HFFc6 (cell line): ENCODE data around the gene ZNF467. TPM values are rescaled to one million over a fixed set of nuclear protein-coding genes. Genes with fewer than 3 reads are reported as not detected.

Experiments
- DNase-seq: peaks from one replicate; pipeline ENCODE4 v3.0.0-alpha.2; 2018
- H3K27ac Mint-ChIP-seq: 2 replicates; pipeline ENCODE4 v1.8.0; 2020; ENCODE audit warnings: mild to moderate bottlenecking, mixed read lengths
- H3K27me3 Mint-ChIP-seq: 2 replicates; pipeline ENCODE4 v1.8.0; 2021; ENCODE audit warnings: mild to moderate bottlenecking, moderate library complexity, mixed read lengths; ENCODE audit not compliant: insufficient read depth
- H3K36me3 Mint-ChIP-seq: 2 replicates; pipeline ENCODE4 v1.8.0; 2021; ENCODE audit warnings: low read depth, mixed read lengths
- H3K4me1 Mint-ChIP-seq: 2 replicates; pipeline ENCODE4 v1.8.0; 2020; ENCODE audit warnings: low read depth, mixed read lengths
- H3K4me3 Mint-ChIP-seq: 2 replicates; pipeline ENCODE4 v1.8.0; 2020; ENCODE audit warnings: mild to moderate bottlenecking, moderate library complexity, mixed read lengths
- H3K9me3 Mint-ChIP-seq: 2 replicates; pipeline ENCODE4 v1.8.0; 2020; ENCODE audit warnings: mild to moderate bottlenecking, mixed read lengths
- total RNA-seq, 6 experiments: library from RNA; stranded (reverse); fragmentation: NEBNext Ultra II Directional; extraction: Animal tissue kit (Norgen Biotek cat#: 25700); gene quantifications; 2 replicates in 1 of 6; 3 replicates in 5 of 6; pipeline ENCODE4 v1.2.3, GENCODE V29; 2021
- TF ChIP-seq, protein P1 (sequence below): fragments of 200-600 bp; sonication (generic); IDR thresholded peaks from 2 replicates; pipeline ENCODE4 v1.5.0; 2021; ENCODE audit warnings: antibody characterized with exemption, mild to moderate bottlenecking

Gene ZNF467
- total RNA-seq, 6 experiments from 2014 or later: 0.68 to 1.7 (median 1.0) TPM

DNA sequence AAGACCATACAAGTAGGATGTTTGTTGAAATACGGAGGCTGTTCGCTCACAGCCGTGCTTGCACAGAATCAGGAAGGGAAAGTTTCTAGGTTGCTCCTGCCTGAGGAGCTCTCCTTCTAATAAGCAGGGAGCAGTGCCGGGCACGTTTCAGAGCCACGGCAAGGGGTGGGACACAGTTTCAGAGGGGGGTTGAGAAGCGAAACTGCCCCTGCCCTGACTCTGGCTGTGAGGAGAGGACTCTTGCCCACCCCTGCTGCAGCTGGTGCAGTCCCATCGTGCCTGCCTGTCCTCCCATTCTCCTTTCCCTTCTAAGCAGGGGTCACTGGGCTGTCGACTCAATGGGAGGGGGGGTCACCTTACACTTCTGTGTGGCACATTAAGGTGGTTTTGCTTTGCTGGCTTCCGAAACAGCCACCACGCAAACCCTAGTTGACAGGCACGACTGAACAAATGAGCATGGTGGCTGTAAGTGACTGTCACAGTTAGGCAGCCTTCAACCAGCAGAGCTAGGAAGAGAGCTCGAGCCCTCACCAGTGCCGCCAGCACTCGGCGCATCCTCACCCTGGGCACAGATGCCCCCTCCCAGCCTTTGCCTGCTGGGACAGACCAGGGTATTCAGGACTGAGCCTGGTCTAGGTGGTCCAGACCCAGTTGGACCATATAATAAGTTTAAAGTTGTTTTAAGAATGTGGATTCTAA, 37.5 kb downstream of the ZNF467 start:
- Mint-ChIP-seq H3K27me3 (peaks cover 3% of the 10 kb centered on the region), H3K36me3 (no peaks in the 10 kb centered on the region), H3K4me1 (no peaks in the 10 kb centered on the region), H3K4me3 (no peak overlapping the region), H3K9me3 (no peaks in the 10 kb centered on the region), H3K27ac (no peak overlapping the region)
- TF ChIP-seq, protein P1, sequence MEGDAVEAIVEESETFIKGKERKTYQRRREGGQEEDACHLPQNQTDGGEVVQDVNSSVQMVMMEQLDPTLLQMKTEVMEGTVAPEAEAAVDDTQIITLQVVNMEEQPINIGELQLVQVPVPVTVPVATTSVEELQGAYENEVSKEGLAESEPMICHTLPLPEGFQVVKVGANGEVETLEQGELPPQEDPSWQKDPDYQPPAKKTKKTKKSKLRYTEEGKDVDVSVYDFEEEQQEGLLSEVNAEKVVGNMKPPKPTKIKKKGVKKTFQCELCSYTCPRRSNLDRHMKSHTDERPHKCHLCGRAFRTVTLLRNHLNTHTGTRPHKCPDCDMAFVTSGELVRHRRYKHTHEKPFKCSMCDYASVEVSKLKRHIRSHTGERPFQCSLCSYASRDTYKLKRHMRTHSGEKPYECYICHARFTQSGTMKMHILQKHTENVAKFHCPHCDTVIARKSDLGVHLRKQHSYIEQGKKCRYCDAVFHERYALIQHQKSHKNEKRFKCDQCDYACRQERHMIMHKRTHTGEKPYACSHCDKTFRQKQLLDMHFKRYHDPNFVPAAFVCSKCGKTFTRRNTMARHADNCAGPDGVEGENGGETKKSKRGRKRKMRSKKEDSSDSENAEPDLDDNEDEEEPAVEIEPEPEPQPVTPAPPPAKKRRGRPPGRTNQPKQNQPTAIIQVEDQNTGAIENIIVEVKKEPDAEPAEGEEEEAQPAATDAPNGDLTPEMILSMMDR: no peak
- DNase-seq: no peak

DNA sequence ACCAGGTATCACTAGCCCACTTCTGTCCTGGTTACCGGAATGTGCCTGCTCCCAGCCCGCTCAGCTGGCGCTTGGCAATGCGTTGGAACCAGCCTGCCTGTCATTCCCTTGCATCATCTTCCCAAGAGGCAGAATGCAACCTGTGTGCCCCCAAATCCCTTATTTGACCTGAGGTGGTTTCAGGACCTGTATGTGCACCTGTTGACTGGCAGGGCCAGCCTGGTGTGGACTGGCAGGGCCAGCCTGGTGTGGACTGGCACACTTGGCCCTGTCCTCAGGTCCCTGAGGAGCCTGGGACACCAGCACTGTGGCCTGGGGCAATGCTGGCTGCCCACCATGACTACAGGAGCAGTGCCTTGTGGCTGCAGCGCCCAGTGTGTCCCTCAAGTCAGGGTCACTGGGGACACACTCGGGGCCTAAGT, 38.2 kb downstream of the ZNF467 start:
- no peaks in the 10 kb centered on the region for H3K9me3 Mint-ChIP-seq
- no peak overlapping the region for H3K27ac Mint-ChIP-seq
- no peaks in the 10 kb centered on the region for H3K4me1 Mint-ChIP-seq
- TF ChIP-seq, protein P1: no peak
- peaks cover 3% of the 10 kb centered on the region for H3K27me3 Mint-ChIP-seq
- H3K36me3 Mint-ChIP-seq: no peaks in the 10 kb centered on the region
- no peak overlapping the region for H3K4me3 Mint-ChIP-seq
- no peak for DNase-seq

DNA sequence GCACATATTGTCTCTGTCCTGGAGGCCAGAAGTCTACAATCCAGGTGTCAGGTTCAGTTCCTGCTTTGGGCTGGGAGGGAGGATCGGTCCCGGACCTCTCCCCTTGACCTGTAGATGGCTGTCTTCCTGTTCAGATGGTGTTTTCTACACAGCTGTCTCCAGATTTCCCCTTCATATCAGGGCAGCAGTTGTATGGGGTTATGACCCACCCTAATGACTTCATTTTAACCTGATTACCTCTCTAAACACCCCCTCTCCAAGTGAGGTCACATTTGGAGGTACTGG, 38.7 kb downstream of the ZNF467 start:
- TF ChIP-seq, protein P1: no peak
- no peak overlapping the region for H3K4me3 Mint-ChIP-seq
- no peak for DNase-seq
- no peaks in the 10 kb centered on the region for H3K36me3 Mint-ChIP-seq
- no peaks in the 10 kb centered on the region for H3K4me1 Mint-ChIP-seq
- H3K27ac Mint-ChIP-seq: no peak overlapping the region
- no peaks in the 10 kb centered on the region for H3K9me3 Mint-ChIP-seq
- H3K27me3 Mint-ChIP-seq: peaks cover 3% of the 10 kb centered on the region

DNA sequence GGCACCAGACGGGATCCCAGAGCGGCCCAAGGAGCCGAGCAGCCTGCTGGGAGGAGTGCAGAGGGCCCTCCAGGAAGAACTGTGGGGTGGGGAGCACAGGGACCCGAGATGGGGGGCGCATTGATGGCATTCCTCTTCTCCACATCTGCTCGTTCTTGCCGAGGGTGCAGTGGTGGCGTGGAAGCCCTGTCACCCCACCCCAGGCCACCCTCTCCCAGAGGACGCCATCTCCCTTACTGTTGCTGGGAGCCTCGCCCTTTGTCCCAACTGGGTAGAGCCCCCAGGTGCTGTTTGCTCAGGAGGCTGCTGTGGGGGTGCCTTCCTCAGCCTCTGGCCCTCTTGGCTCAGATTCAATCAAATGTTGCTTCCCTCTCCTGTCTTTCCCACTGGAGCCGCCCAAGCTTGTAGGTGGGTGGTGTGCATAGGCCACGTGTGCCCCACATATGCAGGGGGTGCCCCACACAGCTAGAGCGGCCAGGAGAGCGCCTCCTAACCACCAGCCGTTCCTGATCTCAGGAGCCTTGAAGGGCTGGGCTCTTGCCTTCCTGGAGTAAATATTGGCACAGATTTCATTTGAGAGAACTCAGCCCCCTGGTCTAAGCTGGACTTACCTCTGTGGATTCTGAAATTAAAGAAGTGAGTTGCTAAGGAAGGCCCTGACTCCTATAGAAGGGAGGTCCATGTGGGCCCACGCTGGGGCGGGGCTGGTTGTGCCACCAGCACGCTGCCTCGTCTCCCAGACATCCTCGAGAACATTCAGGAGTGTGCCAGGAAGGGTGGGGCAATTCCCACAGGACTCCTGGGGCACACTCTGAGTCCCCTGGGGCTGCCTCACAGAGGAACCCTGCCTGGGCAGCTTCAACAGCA, 39.2 kb downstream of the ZNF467 start:
- Mint-ChIP-seq H3K36me3 (no peaks in the 10 kb centered on the region), H3K27me3 (peaks cover 3% of the 10 kb centered on the region; the same call in 1 of the 2 replicates), H3K4me1 (no peaks in the 10 kb centered on the region), H3K9me3 (no peaks in the 10 kb centered on the region), H3K4me3 (no peak overlapping the region), H3K27ac (no peak overlapping the region)
- no peak for DNase-seq
- TF ChIP-seq, protein P1: no peak

DNA sequence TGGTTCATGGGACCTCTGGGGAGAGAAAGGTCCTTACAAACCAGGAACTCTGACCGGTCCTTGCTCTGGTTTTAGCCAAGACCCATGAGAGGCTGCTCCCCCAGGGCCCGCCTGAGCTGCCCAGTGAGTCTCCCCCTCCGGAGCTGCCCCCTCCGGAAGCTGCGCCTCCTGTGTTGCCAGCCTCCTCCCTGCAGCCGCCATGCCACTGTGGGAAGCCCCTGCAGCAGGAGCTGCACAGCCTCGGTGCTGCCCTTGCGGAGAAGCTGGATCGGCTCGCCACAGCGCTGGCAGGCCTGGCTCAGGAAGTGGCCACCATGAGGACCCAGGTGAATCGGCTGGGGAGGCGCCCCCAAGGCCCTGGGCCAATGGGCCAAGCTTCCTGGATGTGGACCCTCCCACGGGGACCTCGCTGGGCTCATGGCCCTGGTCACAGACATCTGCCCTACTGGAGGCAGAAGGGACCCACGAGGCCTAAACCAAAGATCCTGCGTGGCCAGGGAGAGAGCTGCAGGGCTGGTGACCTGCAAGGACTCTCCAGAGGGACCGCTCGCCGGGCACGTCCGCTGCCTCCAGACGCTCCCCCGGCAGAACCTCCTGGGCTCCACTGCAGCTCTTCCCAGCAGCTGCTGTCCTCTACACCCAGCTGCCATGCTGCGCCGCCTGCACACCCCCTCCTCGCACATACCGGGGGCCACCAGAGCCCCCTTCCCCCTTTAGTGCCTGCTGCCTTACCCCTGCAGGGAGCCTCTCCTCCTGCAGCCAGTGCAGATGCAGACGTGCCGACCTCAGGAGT, 40.1 kb downstream of the ZNF467 start:
- Mint-ChIP-seq H3K27me3 (peaks cover 3% of the 10 kb centered on the region; the same call in 1 of the 2 replicates), H3K27ac (no peak overlapping the region), H3K36me3 (no peaks in the 10 kb centered on the region), H3K4me3 (no peak overlapping the region), H3K9me3 (no peaks in the 10 kb centered on the region), H3K4me1 (no peaks in the 10 kb centered on the region)
- TF ChIP-seq, protein P1: no peak
- no peak for DNase-seq
